ENCODE results near the gene CRADD.
"Not testable (repeated sequence)": the region's sequence is repeated elsewhere in the genome, so short reads cannot be mapped to it uniquely, and the experiment has no call there.

Gene CRADD

DNA sequence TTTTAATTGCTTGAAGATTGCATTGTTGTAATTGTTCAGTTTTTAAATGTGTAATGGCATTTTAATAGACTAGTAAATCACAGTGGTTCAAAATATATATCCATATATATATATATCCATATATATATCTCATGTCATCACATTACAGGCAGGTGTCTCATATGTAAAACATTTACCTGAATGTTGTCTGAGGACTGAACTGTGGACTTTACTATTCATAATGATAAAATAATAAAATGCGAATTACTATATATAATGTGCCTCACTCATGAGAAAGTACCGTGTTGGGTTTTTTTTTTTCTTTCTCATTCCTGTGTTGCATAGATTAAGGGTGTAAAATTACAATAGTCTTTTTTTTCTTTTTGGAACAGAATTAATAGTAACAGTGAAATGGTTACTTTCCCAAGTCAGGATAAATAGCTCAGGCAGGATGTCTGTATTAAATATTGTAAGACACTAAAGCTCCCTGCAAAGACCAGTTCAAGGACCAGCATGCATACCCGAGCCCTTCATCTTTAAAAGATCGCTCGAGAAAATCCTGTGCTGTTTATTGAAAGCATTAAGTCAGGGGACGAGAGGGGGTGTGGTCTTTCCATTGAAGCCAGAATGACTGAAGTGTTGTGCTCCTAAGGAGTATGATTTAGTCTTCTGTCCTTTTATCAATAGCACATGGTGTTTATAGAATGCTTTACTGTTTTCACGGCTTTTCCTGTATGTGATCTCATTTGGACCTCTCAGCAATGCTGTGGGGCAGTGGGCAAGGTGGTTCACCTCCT is 173.5 kb downstream of the CRADD start:
- no peak for DNase-seq

DNA sequence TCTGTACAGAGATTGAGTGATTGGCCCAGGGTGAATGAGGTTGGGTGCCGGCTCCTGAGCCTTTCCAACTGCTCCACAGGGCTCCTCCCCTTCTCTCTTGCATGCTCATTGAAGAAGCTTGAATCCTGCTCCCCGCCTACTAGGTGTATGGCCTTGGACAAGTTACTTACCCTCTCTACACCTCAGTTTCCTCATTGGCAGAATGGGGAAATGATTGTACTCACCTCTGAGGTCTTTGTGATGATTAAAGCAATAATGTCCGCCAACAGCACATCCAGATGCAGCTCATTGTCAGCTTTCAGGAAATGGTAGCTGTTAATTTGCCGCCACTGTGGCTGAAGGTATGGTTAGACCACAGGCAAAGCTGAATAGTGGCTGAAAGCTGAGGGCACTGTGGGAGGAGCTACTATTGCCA is 174.1 kb downstream of the CRADD start:
- no peak for DNase-seq

DNA sequence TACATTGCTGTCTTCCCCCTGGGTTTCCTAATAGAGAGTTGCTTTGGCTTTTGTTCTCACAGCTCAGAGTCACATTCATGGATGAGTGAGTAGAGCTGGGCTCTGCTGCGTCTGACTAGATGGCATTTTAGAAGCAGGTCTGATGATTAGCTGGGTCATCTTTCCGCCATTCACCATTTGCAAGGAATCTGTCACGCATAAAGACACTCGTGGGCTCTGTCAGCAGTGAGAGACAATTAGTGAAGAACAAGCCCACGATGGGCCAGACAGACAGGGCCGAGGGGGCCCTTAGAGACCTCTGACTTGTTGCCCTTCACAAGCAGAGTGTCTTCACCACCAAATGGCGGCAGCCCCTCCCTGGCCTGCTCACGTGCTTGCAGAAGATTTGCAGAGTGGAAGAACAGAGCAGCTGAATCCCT is 175.0 kb downstream of the CRADD start:
- no peak for DNase-seq

DNA sequence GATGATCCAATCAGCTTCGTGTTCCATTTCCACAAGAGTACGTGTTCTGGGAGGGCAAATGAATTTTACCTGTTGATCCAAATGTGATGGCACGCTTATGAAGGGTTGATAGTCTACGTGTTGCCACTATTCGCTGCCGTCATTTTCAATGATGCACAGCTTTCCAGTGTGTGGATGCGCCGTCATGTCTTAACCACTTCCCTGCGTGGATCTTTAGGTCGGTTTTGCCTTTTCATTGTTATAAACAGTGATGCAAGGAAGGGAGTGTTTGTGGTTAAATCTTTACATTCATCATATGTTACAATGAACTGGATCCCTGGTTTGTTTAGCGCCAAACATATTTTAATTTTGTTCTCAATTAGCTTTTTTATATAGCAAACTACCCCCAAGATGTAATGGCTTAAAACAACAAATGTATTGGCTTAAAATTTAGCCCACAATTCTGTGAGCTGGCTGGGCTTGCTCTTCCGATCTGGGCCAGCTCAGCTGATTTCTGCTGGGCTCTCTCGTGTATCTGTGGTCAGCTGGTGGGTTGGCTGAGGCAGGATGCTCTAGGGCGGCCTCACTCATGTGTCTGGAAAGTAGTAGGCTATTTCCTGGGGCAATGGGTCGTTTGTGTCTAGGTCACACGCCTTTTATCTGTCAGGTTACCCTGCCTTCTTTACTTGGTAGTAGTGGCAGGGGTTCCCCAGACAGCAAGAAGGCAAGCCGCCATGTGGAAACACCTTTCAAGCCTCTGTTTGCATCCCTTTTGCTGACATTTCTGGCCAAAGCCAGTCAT is 176.7 kb downstream of the CRADD start:
- no peak for DNase-seq

DNA sequence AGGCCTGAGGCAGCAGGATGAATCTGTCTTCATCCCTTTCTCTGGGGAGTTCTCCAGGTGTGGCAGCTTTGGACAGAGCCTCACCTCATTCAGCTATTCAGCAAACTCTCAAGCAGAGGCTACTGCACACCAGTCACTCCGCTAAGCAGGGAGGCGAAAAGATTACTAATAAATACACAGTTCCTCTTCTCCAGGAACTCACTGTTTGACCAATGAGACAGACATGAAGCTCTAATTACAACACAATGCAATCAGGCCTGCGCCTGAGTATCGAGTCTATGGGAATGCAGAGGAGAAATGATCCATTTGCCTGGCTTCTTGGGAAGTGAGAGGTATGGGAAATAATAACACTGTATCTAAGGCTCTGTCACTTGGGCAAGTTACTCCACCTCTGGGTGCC is 178.1 kb downstream of the CRADD start:
- no peak for DNase-seq

DNA sequence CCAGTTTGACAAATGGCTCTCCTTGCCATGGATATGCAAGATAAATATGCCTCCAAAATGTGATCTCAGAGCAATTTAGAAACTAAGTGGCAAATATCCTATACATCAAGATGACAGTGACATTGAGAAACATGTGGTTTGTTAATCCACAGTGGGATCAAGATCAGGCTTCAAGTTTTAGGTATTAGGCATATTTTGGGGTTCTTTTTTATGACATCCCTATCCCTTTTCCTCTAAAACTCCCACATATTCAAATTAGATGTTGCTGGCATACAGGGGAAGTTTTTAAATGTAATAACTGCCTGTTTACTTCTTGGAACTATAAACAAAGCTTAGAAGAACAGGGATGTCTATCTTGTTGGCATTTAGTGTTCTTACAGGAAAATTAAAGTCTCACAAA is 179.4 kb downstream of the CRADD start:
- DNase-seq, result no peak

DNA sequence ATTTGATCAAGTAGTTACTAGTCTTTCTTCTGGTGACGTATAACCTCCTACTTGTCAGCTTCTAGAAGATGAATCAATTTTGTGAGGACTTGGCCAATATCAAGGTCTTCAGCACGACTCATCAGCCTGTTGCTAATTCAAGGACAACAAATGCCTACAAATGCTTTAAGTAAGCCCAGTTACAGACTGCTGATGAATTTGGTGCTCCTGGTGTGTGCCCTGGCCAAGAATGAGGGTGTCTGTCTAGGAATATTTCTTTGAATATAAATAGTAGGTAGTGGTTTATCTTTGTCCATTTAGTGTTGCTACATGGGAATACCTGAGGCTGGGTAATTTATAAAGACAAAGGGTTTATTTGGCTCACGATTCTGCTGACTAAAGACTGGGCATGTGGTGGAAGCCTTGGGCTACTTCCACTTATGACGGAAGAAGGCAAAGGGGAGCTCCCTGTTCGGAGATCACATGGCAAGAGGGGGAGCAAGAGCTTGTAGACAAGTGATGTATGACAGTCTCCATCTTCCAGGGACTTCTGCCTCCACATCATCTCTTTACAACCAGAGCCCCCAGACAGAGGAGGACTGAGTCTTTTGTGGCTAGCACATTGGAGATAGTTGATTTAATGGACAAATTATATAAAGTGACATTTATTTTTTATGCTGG is 180.2 kb downstream of the CRADD start:
- no peak for DNase-seq

DNA sequence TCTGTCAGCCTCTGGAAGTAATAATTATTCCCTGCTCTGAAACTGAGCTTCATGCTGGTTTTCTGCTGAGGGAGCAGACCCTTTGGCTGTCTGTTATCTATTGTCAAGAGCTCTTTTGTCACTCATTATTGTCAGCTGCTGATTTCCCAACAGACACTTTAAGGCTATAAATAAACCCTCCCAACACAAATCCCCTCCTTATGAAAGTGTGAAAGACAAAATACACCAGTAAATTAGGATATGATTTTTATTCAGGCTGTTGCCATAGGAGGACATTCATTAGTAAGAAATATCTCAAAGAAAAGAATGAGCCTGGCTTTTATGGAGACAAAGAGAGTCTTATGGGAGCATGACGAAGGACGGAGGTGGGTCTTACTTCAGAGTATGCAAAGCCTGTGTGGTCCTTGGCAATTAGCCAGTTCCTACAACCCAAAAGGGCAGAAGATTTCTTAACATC is 180.8 kb downstream of the CRADD start:
- no peak for DNase-seq

DNA sequence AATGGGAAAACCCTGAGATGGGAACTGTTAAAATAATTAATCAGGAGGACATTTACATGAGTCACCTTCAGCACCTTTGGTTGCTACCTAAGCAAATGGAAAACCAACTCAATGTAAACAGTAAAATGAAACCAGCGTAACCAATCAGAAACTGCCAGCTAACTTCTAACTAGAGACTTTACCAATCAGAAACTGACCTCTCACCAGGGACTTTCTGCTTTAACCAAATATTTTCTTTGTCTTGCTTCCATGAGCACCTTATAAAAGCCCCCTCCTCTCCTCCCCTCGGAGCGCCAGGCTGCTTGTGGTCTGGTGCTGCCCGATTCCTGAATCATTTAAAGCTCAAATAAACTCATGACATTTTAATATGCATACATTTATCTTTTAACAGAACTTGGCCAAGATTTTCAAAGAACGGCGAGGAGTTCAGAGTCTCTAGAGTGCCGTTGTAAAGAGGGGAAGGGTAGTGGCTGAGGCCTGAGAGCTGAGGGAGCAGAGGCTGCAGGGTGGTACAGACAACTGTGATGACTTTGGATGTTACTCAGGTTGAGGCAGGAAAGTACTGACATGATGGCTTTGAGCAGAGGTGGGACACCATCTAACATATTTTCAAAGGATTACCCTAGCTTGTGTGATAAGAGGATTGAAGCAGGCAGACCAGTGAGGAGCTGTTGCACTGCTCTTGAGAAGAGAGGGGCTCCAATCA is 183.6 kb downstream of the CRADD start:
- no peak for DNase-seq

DNA sequence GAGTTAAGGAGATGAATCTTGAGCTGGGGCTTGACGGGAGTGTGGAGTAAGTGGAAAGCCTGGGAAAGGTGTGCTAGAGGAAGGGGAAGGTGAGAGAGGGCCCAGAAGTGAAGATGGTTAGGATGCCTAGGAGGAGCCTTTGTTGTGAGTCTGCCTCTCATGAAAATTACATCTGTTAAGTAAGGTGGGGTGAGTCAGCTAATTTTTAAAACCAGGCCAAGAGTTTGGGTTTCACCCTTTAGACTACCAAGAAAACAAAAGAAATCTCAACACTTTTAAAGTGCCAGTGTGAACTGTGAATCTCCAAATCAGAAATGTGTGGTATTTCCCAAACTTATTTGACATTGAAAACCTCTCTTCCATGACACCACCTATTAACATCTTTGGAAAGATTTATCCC is 185.2 kb downstream of the CRADD start:
- DNase-seq, result no peak

DNA sequence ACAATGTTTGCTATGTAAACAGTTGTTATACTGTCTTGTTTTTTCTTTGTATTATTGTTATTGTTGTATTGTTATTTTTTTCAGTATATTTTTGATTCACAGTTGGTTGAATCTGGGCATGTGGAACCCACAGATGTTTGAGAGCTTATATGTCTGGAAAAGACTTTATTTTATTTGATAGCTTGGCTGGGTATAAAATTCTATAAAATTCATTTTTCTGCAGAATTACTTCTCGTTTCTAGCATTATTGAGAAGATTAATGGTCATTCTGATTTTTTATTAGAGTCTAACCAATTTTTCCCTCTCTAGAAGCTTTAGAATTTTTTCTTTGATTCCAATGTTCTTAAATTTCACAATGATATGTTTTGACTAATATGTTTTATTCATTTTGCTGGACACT is 188.6 kb downstream of the CRADD start:
- DNase-seq, result no peak

DNA sequence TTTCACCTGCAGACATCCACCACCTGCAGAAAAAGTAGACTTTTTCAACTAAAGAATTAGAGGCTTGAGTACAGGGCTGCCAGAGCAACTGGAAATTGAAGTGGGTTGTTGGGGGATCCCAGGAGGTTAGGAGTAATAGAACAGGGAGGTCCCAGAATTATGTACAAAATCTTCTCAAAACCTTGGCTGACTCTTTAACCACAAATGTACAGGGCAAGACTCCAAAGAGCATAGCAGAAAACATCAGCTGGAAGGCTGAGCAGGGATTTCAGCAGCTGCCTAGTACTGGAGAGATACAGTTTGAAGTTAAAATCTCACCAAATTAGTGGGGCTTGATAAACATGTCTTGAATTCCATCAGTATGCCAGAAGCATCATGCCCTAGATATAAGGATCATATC is 191.6 kb downstream of the CRADD start:
- no peak for DNase-seq

DNA sequence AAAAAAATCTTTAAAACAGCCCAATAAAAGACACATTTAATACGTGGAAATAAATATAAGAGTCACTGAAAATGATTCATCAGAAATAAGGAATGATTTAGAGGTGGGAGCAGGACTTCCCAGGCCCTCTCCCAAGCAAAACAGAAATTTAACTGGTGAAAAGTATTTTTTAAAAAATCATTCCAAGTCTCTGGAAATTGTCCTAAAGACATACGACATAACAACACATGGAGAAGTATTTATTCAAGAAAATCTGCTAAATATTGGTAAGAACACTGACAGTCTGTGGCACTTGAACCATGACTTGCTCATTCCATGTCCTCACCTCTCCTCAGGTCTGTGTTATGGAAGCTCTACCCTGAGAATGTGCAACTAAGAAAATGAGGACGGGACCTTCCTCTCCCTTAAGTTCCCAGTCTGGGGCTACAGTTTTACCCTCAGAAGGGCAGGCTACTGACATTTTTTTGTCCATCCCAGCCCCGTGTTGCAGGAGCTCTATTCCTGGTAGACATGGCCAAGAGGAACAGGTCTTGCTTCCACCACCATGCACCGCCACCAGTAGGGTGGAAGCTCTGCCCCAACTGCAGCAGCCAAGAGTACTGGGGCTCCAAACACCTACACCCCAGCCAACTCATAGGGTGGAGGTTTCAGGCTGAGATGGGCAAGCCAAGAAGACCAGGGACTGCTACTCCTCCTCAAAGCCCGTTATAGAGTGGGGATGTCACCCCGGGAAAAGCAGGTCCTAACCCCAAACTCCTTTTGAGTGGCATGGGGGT is 193.0 kb downstream of the CRADD start:
- DNase-seq, result no peak

DNA sequence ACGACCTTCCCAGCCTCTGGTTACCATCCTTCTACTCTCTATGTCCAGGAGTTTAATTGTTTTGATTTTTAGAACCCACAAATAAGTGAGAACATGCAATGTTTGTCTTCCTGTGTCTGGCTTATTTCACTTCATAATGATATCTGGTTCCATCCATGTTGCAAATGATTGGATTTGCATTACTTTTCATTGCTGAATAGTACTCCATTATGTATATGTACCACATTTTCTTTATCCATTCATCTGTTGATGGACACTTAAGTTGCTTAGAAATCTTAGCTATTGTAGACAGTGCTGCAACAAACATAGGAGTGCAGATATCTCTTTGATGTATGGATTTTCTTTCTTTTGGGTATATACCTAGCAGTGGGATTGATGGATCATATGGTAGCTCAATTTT is 194.4 kb downstream of the CRADD start:
- DNase-seq, result not testable (repeated sequence)

DNA sequence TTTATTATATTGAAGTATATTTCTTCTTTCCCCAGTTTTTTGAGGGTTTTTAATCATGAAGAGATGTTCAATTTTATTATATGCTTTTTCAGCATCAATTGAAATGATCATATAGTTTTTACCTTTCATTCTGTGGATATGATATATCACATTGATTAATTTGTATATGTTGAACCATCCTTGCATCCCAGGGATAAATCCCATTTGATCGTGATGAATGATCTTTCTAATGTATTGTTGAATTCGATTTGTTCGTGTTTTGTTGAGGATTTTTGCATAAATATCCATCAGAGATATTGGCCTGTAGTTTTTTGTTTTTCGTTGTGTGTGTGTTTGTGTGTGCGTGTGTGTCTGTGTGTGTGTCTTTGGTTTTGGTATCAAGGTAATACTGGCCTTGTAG is 196.4 kb downstream of the CRADD start:
- no peak for DNase-seq

DNA sequence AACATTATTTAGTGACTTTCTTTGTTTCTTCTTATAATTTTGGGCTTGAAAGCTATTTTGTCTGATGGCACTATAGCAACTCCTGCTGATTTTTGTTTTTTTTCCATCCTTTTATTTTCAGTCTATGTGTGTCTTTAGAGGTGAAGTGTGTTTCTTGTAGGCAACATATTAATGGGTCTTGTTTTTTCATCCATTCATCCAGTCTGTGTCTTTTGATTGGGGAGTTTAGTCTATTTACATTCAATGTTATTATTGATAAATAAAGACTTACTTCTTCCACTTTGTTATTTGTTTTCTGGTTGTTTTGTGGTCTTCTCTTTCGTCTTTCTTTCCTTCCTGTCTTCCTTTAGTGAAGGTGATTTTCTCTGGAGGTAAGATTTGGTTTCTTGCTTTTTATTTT is 198.0 kb downstream of the CRADD start:
- no peak for DNase-seq

DNA sequence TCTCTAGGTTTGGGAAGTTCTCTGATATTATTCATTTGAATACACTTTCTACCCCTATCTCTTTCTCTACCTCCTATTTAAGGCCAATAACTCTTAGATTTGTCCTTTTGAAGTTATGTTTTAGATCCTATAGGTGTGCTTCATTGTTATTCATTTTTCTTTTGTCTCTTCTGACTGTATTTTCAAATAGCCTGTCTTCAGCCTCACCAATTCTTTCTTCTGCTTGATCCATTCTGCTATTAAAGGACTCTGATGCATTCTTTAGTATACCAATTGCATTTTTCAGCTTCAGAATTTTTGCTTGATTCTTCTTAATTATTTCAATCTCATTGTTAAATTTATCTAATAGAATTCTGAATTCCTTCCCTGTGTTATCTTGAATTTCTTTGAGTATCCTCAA is 199.2 kb downstream of the CRADD start:
- no peak for DNase-seq

DNA sequence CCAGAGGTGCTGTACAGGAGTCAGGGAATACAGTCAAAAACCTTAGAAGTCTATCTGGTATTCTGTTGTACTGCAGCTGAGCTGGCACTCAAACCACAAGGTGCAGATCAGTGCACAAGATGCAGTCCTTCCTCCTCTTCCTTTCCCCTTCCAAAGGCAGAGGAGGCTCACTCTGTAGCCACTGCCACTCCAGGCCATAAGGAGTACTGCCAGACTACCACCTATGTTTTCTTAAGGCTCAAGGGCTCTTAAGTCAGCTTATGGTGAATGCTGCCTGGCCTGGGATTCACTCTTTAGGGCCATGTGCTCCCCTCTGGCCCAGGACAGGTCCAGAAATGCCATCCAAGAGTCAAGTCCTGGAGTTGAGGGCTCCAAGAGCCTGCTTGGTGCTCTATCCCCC is 200.3 kb downstream of the CRADD start:
- DNase-seq, result no peak

DNA sequence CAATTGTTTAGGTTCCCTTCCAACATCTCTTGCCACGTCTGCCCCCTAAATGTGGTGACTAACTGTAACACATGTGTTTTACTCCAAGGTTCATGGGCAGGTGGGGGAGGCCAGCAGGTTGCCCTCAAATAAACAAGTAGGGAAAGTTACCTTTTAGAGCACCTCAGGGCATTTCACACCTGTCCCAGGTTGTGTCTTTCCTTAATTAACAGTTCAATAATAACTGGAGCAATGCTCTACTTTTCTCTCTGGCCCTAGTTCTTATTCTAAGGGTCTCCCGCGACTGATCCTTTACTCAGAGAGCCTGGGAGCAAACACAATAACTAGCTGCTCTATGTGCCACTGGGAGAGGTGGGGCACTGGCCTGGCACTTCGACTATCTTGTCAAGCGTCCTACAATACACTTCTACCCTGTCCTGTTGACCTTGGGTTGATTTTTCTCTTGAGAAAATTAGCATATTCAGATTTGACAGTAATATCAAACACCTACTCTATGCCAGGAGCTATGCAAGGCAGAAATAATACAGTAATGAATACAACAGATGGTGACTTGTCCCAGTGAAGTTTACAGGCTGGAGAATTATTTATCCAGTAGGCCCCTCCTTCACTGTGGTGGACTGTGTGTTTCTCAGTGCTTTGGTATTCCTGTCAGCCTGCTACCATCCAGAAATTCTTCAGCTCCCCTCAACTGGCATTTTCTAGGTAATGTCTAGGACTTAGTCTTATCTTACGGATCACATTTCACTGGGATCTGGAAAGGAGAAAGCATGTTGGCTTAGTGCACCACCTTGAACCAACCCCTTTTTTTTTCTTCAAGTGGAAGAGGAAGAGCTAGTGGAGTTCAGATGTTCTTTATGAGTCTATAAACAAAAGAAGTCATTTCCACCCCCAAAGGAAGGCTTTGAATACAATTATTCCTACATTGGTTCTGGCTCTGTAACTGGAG is 202.6 kb downstream of the CRADD start:
- no peak for DNase-seq

DNA sequence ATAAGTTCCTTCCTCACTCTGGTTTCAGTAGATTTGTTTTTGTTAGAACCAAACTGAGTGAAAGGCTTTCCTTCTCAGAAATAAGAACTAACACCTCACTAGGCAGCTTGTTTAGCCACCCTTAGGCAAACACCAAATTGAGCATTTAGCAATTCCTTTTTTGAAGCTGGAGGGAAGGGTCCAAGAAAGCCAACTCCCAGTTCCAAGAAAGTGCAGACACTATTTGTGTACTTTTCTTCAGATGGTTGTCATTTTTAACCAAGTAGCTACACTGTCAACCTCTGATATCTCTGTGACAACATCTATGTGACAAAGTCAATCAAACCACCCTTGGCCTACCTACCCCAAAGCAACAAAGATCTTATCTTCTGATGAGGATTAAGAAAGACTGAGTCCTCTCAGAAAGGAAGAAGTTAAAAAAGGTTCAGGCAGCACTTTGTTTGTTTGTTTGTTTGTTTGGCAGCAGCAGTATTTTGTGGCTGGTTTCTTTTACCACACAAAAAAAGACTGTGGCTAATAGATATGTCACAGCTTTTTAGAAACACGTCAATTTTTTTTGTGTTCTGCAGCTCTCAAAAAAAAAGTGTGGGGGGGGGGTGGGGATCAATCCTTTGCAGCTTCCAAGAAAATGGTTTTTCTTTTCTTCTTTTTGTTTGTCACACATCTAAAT is 203.8 kb downstream of the CRADD start:
- DNase-seq, result no peak

DNA sequence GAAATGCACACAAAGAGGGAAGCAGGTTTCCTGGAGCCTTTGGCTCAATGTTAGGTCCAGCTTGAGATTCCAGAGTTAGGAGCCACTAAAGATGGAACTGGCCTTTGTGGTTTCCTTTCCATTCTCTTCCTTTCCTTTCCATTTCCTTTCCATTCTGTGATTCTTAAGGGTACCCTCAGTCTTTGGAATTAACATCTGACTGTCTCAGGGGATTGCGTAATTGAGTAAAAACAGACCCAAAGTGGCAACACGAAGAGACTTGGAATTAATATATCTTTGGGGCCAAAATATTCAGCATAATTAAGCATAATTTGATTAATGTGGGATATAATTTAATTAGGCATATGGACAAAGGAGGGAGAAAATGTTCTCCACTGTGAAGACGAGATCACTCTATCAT is 205.6 kb downstream of the CRADD start:
- no peak for DNase-seq
